GM12891 (cell line): ENCODE results near the gene NAA60.

ENCODE experiments used
- PAX5 ChIP-seq: IDR thresholded peaks from 2 replicates; pipeline ENCODE4 v1.6.1; 2011; ENCODE audit warnings: low read length, moderate library complexity, mild to moderate bottlenecking; ENCODE audit not compliant: insufficient read depth, severe bottlenecking
- POLR2A ChIP-seq: IDR thresholded peaks from 2 replicates; pipeline ENCODE4 v1.6.1; 2011; ENCODE audit warnings: low read depth, low read length, control low read depth
- POLR2AphosphoS5 ChIP-seq: IDR thresholded peaks from 2 replicates; pipeline ENCODE4 v1.6.1; 2011; ENCODE audit warnings: low read depth, low read length, control low read depth
- SPI1 ChIP-seq: IDR thresholded peaks from 2 replicates; pipeline ENCODE4 v1.6.1; 2011; ENCODE audit warnings: low read depth, low read length, control low read depth
- TAF1 ChIP-seq: IDR thresholded peaks from 2 replicates; pipeline ENCODE4 v1.6.1; 2011; ENCODE audit warnings: low read depth, low read length, control low read depth

- TF ChIP-seq POLR2A (no peak), POLR2AphosphoS5 (no peak), TAF1 (no peak), PAX5 (no peak), SPI1 (no peak)
Observed at GRCh38 chr16:3461151-3461550, 17.7 kb downstream of the NAA60 start.
